LHCN-M2 (cell line): ENCODE measurements around the gene KLF7. TPM values are rescaled to one million over a fixed set of nuclear protein-coding genes. Genes with fewer than 3 reads are reported as not detected.

Experiments
- DNase-seq: peaks from one replicate; pipeline ENCODE4 v3.0.0-alpha.2; 2012; ENCODE audit warnings: low read depth
- total RNA-seq: library from RNA; depleted of rRNA; stranded (reverse); fragments of >200 nt; gene quantifications from 2 replicates; pipeline ENCODE4 v1.2.3, GENCODE V29; 2014

KLF7 gene
- total RNA-seq, 1 experiment from 2014 or later: 11.4 TPM

- no peak for DNase-seq
These were observed 16.2 kb downstream of the KLF7 start for GRCh38 chr2:207149249-207150213.

GRCh38 chr2:207148020-207148419, 17.7 kb downstream of the KLF7 start:
- DNase-seq: no peak

- DNase-seq: no peak
These were observed 21.5 kb downstream of the KLF7 start for GRCh38 chr2:207144173-207144785.

- DNase-seq: peak; percentile 90
These were observed 22.3 kb downstream of the KLF7 start for GRCh38 chr2:207143215-207144172.

GRCh38 chr2:207142461-207142860, 23.3 kb downstream of the KLF7 start:
- DNase-seq: peak; percentile 62

- DNase-seq: no peak
These were observed 24.4 kb downstream of the KLF7 start for GRCh38 chr2:207141386-207141785.

GRCh38 chr2:207140265-207140664, 25.5 kb downstream of the KLF7 start:
- DNase-seq: no peak

- DNase-seq: no peak
These were observed 26.2 kb downstream of the KLF7 start for GRCh38 chr2:207139552-207139951.

- no peak for DNase-seq
These were observed 27.0 kb downstream of the KLF7 start for GRCh38 chr2:207138627-207139297.

GRCh38 chr2:207137596-207138337, 28.0 kb downstream of the KLF7 start:
- DNase-seq: no peak

GRCh38 chr2:207136874-207137273, 28.9 kb downstream of the KLF7 start:
- DNase-seq: no peak

- DNase-seq: no peak
These were observed 29.8 kb downstream of the KLF7 start for GRCh38 chr2:207135801-207136457.

GRCh38 chr2:207135340-207135739, 30.4 kb downstream of the KLF7 start:
- DNase-seq: no peak

- DNase-seq: peak; percentile 96
These were observed 31.8 kb downstream of the KLF7 start for GRCh38 chr2:207133820-207134519.

GRCh38 chr2:207133458-207133819, 32.3 kb downstream of the KLF7 start:
- no peak for DNase-seq

- no peak for DNase-seq
These were observed 33.7 kb downstream of the KLF7 start for GRCh38 chr2:207132019-207132418.

GRCh38 chr2:207131594-207131993, 34.2 kb downstream of the KLF7 start:
- DNase-seq: no peak

GRCh38 chr2:207130958-207131521, 34.7 kb downstream of the KLF7 start:
- DNase-seq: no peak

GRCh38 chr2:207129821-207130220, 35.9 kb downstream of the KLF7 start:
- no peak for DNase-seq
